ENCODE results near the gene KIF2A. TPM values are rescaled to one million over a fixed set of nuclear protein-coding genes. Genes with fewer than 3 reads are reported as not detected.

KIF2A gene
- total RNA-seq = 10 to 100 TPM; 41.0 to 62.3 TPM

DNA sequence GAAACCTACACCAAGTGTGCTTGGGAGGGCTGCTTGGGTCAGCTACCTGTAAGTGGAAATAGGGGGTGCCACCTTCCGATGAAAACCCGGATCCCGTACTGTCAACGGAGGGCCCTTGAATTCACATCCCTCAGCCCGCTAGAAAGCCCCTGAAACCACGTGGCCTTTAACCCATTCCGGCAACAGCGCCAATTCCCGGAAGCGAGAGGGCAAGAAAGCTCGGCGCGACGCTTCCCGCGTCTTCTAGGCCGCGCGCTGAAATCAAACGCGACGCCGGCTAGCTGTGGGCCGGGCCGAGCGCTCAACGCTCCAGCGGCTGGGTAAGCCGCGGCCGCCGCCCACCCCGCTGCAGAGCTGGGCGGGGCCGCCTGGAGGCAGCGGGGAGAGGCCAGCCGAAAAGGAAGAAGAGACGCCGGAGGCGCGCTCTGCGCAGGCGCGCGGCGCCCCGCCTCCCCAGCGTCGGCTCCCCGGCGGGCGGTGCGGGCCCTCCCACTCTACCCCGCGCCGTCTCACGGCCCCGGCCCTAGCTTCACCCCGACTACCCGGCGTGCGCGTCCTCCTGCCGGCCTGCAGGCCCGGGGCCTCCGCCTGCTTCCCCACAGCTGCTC is at the start of gene KIF2A:
Gene KIF2A, plus strand, starts transcription at position 492 of the 608 bp plus-strand sequence. CDS start 267 bp downstream, outside the sequence.

DNA sequence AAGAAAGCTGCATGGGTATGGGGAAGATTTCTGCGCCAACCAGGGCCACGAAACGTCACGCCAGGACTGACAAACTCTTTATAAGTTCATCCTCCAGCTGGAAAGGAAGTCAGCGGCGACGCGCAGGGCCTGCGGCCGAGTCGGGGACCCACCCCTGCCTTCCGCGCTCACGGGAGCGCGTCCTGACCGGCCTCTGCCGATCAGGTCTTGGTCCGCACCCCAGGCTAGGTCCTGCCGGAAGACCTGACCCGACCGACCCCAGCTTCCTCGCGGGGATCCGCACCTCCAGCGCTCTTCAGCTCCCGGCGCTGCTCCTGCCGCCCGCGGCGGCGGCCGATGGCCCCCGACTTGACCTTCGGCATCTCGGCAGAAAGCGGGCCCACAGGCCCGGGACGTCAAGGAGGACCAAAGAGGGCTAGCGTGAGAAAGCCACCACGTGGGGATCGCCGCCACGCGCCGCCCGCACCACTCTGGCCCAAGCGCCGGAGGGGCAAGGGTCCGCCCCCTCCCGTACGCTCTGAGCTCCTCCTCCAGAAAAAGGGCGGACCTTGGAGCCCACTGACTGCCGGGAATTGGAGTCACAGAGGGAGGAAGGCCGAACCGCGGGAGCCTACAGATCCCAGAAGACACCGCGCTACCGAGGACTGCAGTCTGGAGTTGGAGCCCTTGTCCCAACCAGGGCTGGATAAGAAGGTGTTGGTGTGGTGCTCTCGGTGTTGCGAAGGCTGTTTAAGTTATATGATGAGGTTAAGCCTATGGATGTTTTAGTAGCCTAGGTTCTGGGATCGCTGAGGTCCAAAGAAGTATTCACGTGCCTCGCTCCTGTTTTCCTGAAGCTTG is 97.6 kb downstream of the KIF2A start, which contains the start of gene DIMT1:
Gene DIMT1, minus strand, starts transcription at position 495 of the 840 bp plus-strand sequence. Its CDS starts 133 bp downstream, at position 362.

DNA sequence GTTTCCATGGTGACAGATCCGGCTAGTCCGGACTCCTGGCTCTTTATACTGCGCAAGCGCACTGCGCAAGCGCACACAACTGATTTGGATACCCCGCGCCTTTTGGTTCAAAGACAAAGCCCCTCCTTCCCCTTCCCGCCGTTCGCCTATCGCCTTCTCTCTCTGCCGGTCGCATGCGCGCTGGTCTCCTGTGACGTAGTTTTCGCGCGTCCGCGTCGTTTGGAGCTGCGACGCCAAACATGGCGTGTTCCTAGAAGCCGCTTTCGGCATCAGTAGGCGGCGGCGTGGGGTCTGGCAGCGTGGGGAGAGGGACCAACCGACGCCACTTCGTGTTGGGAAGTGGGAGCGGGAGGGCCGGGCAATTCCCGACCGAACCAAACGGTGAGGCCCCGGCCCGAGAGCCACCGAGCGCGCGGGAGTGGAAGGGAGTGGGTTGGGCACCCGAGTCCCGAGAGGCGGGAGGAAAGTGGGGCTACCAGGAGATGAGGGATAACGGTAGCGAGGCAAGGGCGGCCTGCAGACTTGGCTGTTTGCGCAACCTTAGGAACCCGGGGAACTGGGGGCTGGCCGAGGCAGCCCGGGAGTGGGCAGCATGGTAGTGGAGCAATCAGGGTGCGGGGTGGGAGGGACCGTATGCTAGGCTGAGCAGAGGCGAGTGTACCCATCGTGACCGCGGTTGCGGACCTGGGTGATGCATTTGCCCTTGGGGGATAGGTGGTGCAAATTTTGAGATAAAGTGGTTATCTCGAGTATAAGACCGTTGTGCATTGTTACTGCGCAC is 106.7 kb downstream of the KIF2A start, which contains the start of gene IPO11:
Gene IPO11, plus strand, starts transcription at position 215 of the 781 bp plus-strand sequence. CDS start 24,517 bp downstream, outside the sequence.

Other genes starting within 250 kb of the KIF2A start
- 10 to 100 TPM; 24.1 to 34.3 TPM for gene DIMT1, start 97.7 kb downstream of the KIF2A start, total RNA-seq
- gene IPO11, start 106.6 kb downstream of the KIF2A start, total RNA-seq = 10 to 100 TPM; 20.6 to 36.6 TPM

All from melanocyte of skin (primary cell).